Common myeloid progenitor, CD34-positive (primary cell): ENCODE data around the gene HCAR1. TPM values are rescaled to one million over a fixed set of nuclear protein-coding genes. Genes with fewer than 3 reads are reported as not detected.

Source experiments
- CTCF ChIA-PET: fragments of 350-600 bp; sonication (Branson Sonifier 250); formaldehyde crosslinking; loops from one replicate; lab custom pipeline; 2021; ENCODE audit warnings: antibody characterized with exemption; lab: Charles Lee
- POLR2A ChIA-PET: fragments of 350-600 bp; sonication (Branson Sonifier 250); formaldehyde crosslinking; loops from one replicate; lab custom pipeline; 2021; ENCODE audit warnings: antibody characterized with exemption; lab: Charles Lee
- DNase-seq, 3 donors: peaks; one replicate each; pipeline versions ENCODE4 v3.0.0 to v3.0.0-alpha.2; 2013
- H3K27ac ChIP-seq, 2 experiments: 1 replicate in 1 of 2; 2 replicates in 1 of 2; pipeline ENCODE4 v1.7.0; 2013; ENCODE audit warnings: inconsistent platforms in 2 of 2, low read length in 2 of 2, mild to moderate bottlenecking in 2 of 2, low read depth in 1 of 2, moderate library complexity in 1 of 2; ENCODE audit not compliant: severe bottlenecking in 2 of 2, insufficient read depth in 1 of 2, poor library complexity in 1 of 2
- H3K27me3 ChIP-seq, 5 experiments: replicated peaks in 2 of 5; 1 replicate in 3 of 5; 2 replicates in 2 of 5; pipeline versions ENCODE4 v1.6.1 to v1.7.0; 2013; ENCODE audit warnings: low read length in 4 of 5, mild to moderate bottlenecking in 2 of 5, moderate library complexity in 2 of 5, inconsistent platforms in 1 of 5; ENCODE audit not compliant: insufficient read depth in 5 of 5, control insufficient read depth in 4 of 5
- H3K36me3 ChIP-seq, 4 experiments: 1 replicate in 2 of 4; 2 replicates in 2 of 4; pipeline versions ENCODE4 v1.6.1 to v1.7.0; 2013; ENCODE audit warnings: low read length in 3 of 4, control low read depth in 1 of 4, mild to moderate bottlenecking in 1 of 4; ENCODE audit not compliant: control insufficient read depth in 4 of 4, insufficient read depth in 4 of 4
- H3K4me1 ChIP-seq, 4 experiments: 1 replicate in 3 of 4; 2 replicates in 1 of 4; pipeline versions ENCODE4 v1.6.1 to v1.7.1; 2013; ENCODE audit warnings: low read length in 3 of 4, mild to moderate bottlenecking in 3 of 4, control low read depth in 1 of 4, inconsistent platforms in 1 of 4, moderate library complexity in 1 of 4; ENCODE audit not compliant: control insufficient read depth in 4 of 4, insufficient read depth in 4 of 4; ENCODE audit errors: control extremely low read depth in 1 of 4
- H3K4me3 ChIP-seq, 7 experiments: 1 replicate in 4 of 7; 2 replicates in 3 of 7; pipeline versions ENCODE4 v1.5.1 to v1.7.0; 2013; ENCODE audit warnings: mild to moderate bottlenecking in 7 of 7, low read length in 6 of 7, moderate library complexity in 6 of 7, inconsistent platforms in 2 of 7, low read depth in 2 of 7, control low read depth in 1 of 7; ENCODE audit not compliant: insufficient read depth in 4 of 7, control insufficient read depth in 1 of 7; ENCODE audit errors: extremely low read depth in 1 of 7
- H3K9me3 ChIP-seq, 5 experiments: 1 replicate in 4 of 5; 2 replicates in 1 of 5; pipeline versions ENCODE4 v1.6.1 to v1.7.1; 2013; ENCODE audit warnings: low read length in 4 of 5, mild to moderate bottlenecking in 2 of 5, inconsistent platforms in 1 of 5, low read depth in 1 of 5, moderate library complexity in 1 of 5; ENCODE audit not compliant: control insufficient read depth in 4 of 5, insufficient read depth in 2 of 5; ENCODE audit errors: control extremely low read depth in 1 of 5
- WGBS: methylation state at CpG from one replicate; pipeline ENCODE4 v1.1.5; 2013; ENCODE audit not compliant: insufficient coverage; 5-methylcytosine and 5-hydroxymethylcytosine counted together
- polyA plus RNA-seq: library from polyadenylated mRNA; unstranded; fragments of 120-200 nt; gene quantifications from one replicate; pipeline ENCODE4 v1.2.1, GENCODE V29; 2013

HCAR1 gene, protein sequence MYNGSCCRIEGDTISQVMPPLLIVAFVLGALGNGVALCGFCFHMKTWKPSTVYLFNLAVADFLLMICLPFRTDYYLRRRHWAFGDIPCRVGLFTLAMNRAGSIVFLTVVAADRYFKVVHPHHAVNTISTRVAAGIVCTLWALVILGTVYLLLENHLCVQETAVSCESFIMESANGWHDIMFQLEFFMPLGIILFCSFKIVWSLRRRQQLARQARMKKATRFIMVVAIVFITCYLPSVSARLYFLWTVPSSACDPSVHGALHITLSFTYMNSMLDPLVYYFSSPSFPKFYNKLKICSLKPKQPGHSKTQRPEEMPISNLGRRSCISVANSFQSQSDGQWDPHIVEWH
- 0.21 TPM for polyA plus RNA-seq

- Histone ChIP-seq H3K27me3 (no peaks in the 10 kb centered on the region), H3K36me3 (no peaks in the 10 kb centered on the region), H3K9me3 (no peaks in the 10 kb centered on the region), H3K4me1 (peaks cover 6 to 43% (median 16%) of the 10 kb centered on the region in 4 experiments), H3K4me3 (no peak within 1 kb of the TSS), H3K27ac (no peak within 1 kb of the TSS)
- WGBS, result 93% methylated on average over 28 of the region's 32 CpGs
- DNase-seq, result no peak
- ChIA-PET POLR2A (no interaction called here), CTCF (interaction anchor here (1.0 to 1.4 kb wide), 3 partner anchors 11 to 93 kb away, joined by 3 to 4 read pairs (median 4); partner anchors contain the start of gene DENR)
Observed at GRCh38 chr12:122730215-122731014, at the start of gene HCAR1. Gene HCAR1, minus strand, starts transcription at chr12:122730844. Its CDS starts 505 bp downstream, at chr12:122730339.

DNA sequence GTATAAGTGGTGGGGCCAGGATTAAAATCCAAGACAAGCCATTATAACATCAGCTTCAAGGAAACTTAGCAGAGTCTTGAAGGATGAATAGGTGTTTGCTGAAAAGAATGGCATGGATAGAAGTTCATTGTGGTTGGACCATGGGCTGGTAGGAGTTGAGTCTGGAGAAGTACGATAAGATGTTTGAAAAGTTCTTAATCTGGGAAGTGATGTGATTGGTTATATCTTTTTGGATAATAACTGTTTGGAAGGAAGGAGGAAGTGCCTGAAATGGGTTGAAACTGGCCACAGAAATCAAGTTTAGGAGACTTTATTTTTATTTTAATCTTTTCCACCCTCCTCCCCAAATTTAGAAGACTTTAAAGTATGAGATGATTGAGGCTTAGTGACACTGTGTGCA, 26.9 kb upstream of the HCAR1 start:
- Histone ChIP-seq H3K4me3 (no peak overlapping the region), H3K9me3 (no peaks in the 10 kb centered on the region), H3K27ac (peak overlapping the region in 1 of 2 experiments; percentile 47), H3K4me1 (peaks cover 7 to 19% (median 13%) of the 10 kb centered on the region in 4 experiments), H3K27me3 (no peaks in the 10 kb centered on the region), H3K36me3 (peaks cover 16 to 74% (median 44%) of the 10 kb centered on the region in 4 experiments)
- DNase-seq, result no peak
- WGBS, result 60% methylated on average over 1 of the region's 1 CpG
- CTCF ChIA-PET, result interaction anchor here (1.3 kb wide), 2 partner anchors 120 to 189 kb away, joined by 3 read pairs; no protein-coding TSS in a partner anchor
- POLR2A ChIA-PET, result interaction anchor here (1.3 kb wide), 1 partner anchor 16 kb away, joined by 4 read pairs; the partner anchor contains the start of gene CCDC62

DNA sequence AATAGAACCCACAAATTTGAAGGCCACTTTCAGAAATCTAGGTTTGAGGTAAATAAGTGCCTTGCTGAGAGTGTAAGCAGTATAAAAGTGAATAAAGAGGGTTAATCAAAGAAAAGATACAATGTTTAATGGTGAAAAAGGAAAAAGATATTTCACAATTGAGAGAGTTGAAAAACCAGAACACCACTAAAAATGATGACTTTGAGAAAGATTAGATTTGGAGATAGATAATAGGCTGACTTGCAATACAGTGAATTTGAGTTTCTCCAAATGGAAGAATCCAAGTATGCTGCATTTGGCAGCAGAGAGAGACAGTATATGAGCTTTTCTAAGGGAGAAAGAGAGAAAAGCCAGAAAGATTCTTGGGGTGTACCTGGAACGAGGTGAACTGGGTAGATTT, 24.1 kb upstream of the HCAR1 start:
- H3K27ac ChIP-seq, result peak overlapping the region in 1 of 2 experiments; percentile 97
- no peak for DNase-seq
- POLR2A ChIA-PET, result no interaction called here
- no peaks in the 10 kb centered on the region for H3K27me3 ChIP-seq
- no peak overlapping the region for H3K4me3 ChIP-seq
- CTCF ChIA-PET, result interaction anchor here (0.6 to 4.1 kb wide), 2 partner anchors 33 to 116 kb away, joined by 4 to 42 read pairs; no protein-coding TSS in a partner anchor
- H3K4me1 ChIP-seq, result peaks cover 10 to 35% (median 27%) of the 10 kb centered on the region in 4 experiments
- WGBS, result 100% methylated on average over 1 of the region's 1 CpG
- peaks cover 10 to 52% (median 31%) of the 10 kb centered on the region in 4 experiments for H3K36me3 ChIP-seq
- no peaks in the 10 kb centered on the region for H3K9me3 ChIP-seq

DNA sequence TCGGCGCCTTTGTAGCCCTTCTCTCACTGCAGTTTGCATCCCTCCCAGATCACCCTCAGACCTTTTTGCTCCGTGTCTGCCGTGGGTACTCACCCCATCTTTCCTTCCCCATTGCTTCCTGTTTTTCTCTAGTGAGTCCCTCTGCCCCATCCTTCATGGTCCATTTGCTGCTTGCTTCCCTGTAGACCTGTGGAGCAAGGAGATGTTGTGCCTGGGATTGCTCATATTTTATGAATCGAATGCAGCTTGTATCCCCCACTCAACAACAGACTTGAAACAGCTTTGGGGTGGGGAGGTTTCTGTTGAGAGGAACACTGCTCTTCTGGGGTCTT, 22.6 kb upstream of the HCAR1 start:
- POLR2A ChIA-PET, result interaction anchor here (0.6 kb wide), 1 partner anchor 103 kb away, joined by 3 read pairs; no protein-coding TSS in a partner anchor
- H3K27me3 ChIP-seq, result no peaks in the 10 kb centered on the region

GRCh38 chr12:122752464-122753318, 22.0 kb upstream of the HCAR1 start, which contains the start of gene DENR:
Gene DENR, plus strand, starts transcription at chr12:122752824. Its CDS starts 878 bp downstream, at chr12:122753702.
- no peaks in the 10 kb centered on the region for H3K9me3 ChIP-seq
- CTCF ChIA-PET, result interaction anchor here (0.7 to 4.1 kb wide), 14 partner anchors 10 to 148 kb away, joined by 3 to 42 read pairs (median 4); partner anchors contain the start of gene HCAR1
- POLR2A ChIA-PET, result interaction anchor here (0.6 kb wide), 1 partner anchor 11 kb away, joined by 3 read pairs; no protein-coding TSS in a partner anchor
- H3K4me1 ChIP-seq, result peaks cover 10 to 37% (median 27%) of the 10 kb centered on the region in 4 experiments
- 0% methylated on average over 72 of the region's 73 CpGs for WGBS
- H3K4me3 ChIP-seq, result peak within 1 kb of the TSS; percentile 72 to 94 (median 87)
- H3K27me3 ChIP-seq, result no peaks in the 10 kb centered on the region
- peaks cover 4 to 34% (median 23%) of the 10 kb centered on the region in 4 experiments for H3K36me3 ChIP-seq
- H3K27ac ChIP-seq, result peak within 1 kb of the TSS; percentile 94 to 97
- DNase-seq, result peak; percentile 95 to 98 (median 98)

More for the DNA sequence above, 22.6 kb upstream of the HCAR1 start:
- peaks cover 10 to 37% (median 27%) of the 10 kb centered on the region in 4 experiments for H3K4me1 ChIP-seq
- 0% methylated on average over 4 of the region's 5 CpGs for WGBS
- peak overlapping the region; percentile 94 to 97 for H3K27ac ChIP-seq
- no peaks in the 10 kb centered on the region for H3K9me3 ChIP-seq
- peak overlapping the region; percentile 72 to 94 (median 87) for H3K4me3 ChIP-seq
- DNase-seq, result peak in 2 of 3 donors; percentile 48 to 57
- CTCF ChIA-PET, result interaction anchor here (0.8 to 4.1 kb wide), 11 partner anchors 10 to 149 kb away, joined by 3 to 42 read pairs (median 4); no protein-coding TSS in a partner anchor
- peaks cover 5 to 38% (median 25%) of the 10 kb centered on the region in 4 experiments for H3K36me3 ChIP-seq
